Measurements from ENCODE around the gene CCDC12.

The CCDC12 gene

GRCh38 chr3:46954178-46954577 is 22.4 kb downstream of the CCDC12 start:
- DNase-seq = no peak

- DNase-seq = no peak
Measured at GRCh38 chr3:46953234-46954010, 23.1 kb downstream of the CCDC12 start.

- DNase-seq = no peak
Measured at GRCh38 chr3:46952813-46953212, 23.7 kb downstream of the CCDC12 start.

GRCh38 chr3:46950650-46951241 is 25.8 kb downstream of the CCDC12 start:
- DNase-seq = no peak

GRCh38 chr3:46950177-46950576 is 26.4 kb downstream of the CCDC12 start:
- DNase-seq = no peak

- no peak for DNase-seq
Measured at GRCh38 chr3:46948830-46949671, 27.5 kb downstream of the CCDC12 start.

- DNase-seq = no peak
Measured at GRCh38 chr3:46947981-46948791, 28.4 kb downstream of the CCDC12 start.

GRCh38 chr3:46947546-46947901 is 29.0 kb downstream of the CCDC12 start:
- no peak for DNase-seq

- DNase-seq = no peak
Measured at GRCh38 chr3:46946856-46947545, 29.5 kb downstream of the CCDC12 start.

- DNase-seq = no peak
Measured at GRCh38 chr3:46946416-46946815, 30.1 kb downstream of the CCDC12 start.

- no peak for DNase-seq
Measured at GRCh38 chr3:46944191-46944590, 32.4 kb downstream of the CCDC12 start.

GRCh38 chr3:46943237-46944187 is 33.0 kb downstream of the CCDC12 start:
- no peak for DNase-seq

GRCh38 chr3:46942481-46943236 is 33.9 kb downstream of the CCDC12 start:
- no peak for DNase-seq

- no peak for DNase-seq
Measured at GRCh38 chr3:46942076-46942475, 34.5 kb downstream of the CCDC12 start.

GRCh38 chr3:46939578-46940445 is 36.7 kb downstream of the CCDC12 start:
- no peak for DNase-seq

GRCh38 chr3:46938118-46938517 is 38.4 kb downstream of the CCDC12 start:
- no peak for DNase-seq

- DNase-seq = no peak
Measured at GRCh38 chr3:46936733-46937250, 39.8 kb downstream of the CCDC12 start.

GRCh38 chr3:46935989-46936558 is 40.5 kb downstream of the CCDC12 start:
- DNase-seq = no peak

Data from NCI-H526 treated with DMSO at 0.1 percent for 48 hours (cell line).